Right lobe of liver (tissue), 4 donors: ENCODE data around the gene SLC12A3.
"Not testable (repeated sequence)": the region's sequence is repeated elsewhere in the genome, so short reads cannot be mapped to it uniquely, and the experiment has no call there.

Experiments
- CTCF ChIP-seq, 4 donors: fragments of 200-600 bp in 3 of 4; fragments of 450-650 bp in 1 of 4; IDR thresholded peaks; one replicate each; pipeline versions ENCODE4 v1.5.1 to v1.8.0; 2016 to 2022; ENCODE audit warnings: antibody characterized with exemption in 4 of 4, mild to moderate bottlenecking in 2 of 4
- POLR2A ChIP-seq: fragments of 450-650 bp; IDR thresholded peaks from one replicate; pipeline ENCODE4 v1.6.1; 2017; ENCODE audit warnings: antibody characterized with exemption, mild to moderate bottlenecking
- donor health status: DM: no; HTN: no; CAD: no.
- donor health status: DM: no; HTN: no; CAD: no.
- donor health status: DM: no; HTN: yes; CAD: no.

- TF ChIP-seq CTCF (IDR thresholded peaks at IDR 0.05); POLR2A: not testable (repeated sequence)
Measured at GRCh38 chr16:56934599-56935145, 69.7 kb downstream of the SLC12A3 start.
